ENCODE measurements around the gene TMED6. TPM values are rescaled to one million over a fixed set of nuclear protein-coding genes. Genes with fewer than 3 reads are reported as not detected.
A peak's percentile ranks its signal among the peaks of the same experiment; 100 is the strongest.
"Not testable (repeated sequence)": the region's sequence is repeated elsewhere in the genome, so short reads cannot be mapped to it uniquely, and the experiment has no call there.

TMED6 gene
- total RNA-seq, 1 donor from 2014 or later: not detected

- DNase-seq (ENCODE audit: low read depth in 2 of 2): not testable (repeated sequence)
Observed at GRCh38 chr16:69360070-69360469, 8.5 kb upstream of the TMED6 start.

- DNase-seq (ENCODE audit: low read depth in 2 of 2): no peak
Observed at GRCh38 chr16:69350536-69351133, 951 bp downstream of the TMED6 start.

GRCh38 chr16:69349536-69349935 is 2.0 kb downstream of the TMED6 start:
- DNase-seq (ENCODE audit: low read depth in 2 of 2): no peak

GRCh38 chr16:69348222-69348621 is 3.4 kb downstream of the TMED6 start:
- DNase-seq (ENCODE audit: low read depth in 2 of 2): no peak

GRCh38 chr16:69346683-69347082 is 4.9 kb downstream of the TMED6 start:
- DNase-seq (ENCODE audit: low read depth in 2 of 2): no peak

GRCh38 chr16:69345923-69346322 is 5.7 kb downstream of the TMED6 start:
- no peak for DNase-seq (ENCODE audit: low read depth in 2 of 2)

GRCh38 chr16:69344171-69344570 is 7.4 kb downstream of the TMED6 start:
- DNase-seq (ENCODE audit: low read depth in 2 of 2): no peak

- peak in 1 of 2 donors; percentile 9 for DNase-seq (ENCODE audit: low read depth in 2 of 2)
Observed at GRCh38 chr16:69340095-69340644, 11.4 kb downstream of the TMED6 start.

- DNase-seq (ENCODE audit: low read depth in 2 of 2): peak; percentile 97 to 98
Observed at GRCh38 chr16:69339289-69340094, 12.1 kb downstream of the TMED6 start, which contains the start of the genes COG8 and NIP7. COG8 (minus strand) TSS chr16:69339564; CDS start chr16:69339552, 12 bp downstream. NIP7 (plus strand) TSS chr16:69339772; CDS start chr16:69339830, 58 bp downstream.

- no peak for DNase-seq (ENCODE audit: low read depth in 2 of 2)
Observed at GRCh38 chr16:69338557-69339288, 12.9 kb downstream of the TMED6 start.

- no peak for DNase-seq (ENCODE audit: low read depth in 2 of 2)
Observed at GRCh38 chr16:69334696-69335095, 16.9 kb downstream of the TMED6 start.

- DNase-seq (ENCODE audit: low read depth in 2 of 2): peak; percentile 80 to 95
Observed at GRCh38 chr16:69330286-69331109, 21.1 kb downstream of the TMED6 start, which contains the start of gene PDF. PDF (minus strand) TSS chr16:69330588; CDS start chr16:69330570, 18 bp downstream.

GRCh38 chr16:69329369-69330285 is 22.0 kb downstream of the TMED6 start:
- DNase-seq (ENCODE audit: low read depth in 2 of 2): no peak

GRCh38 chr16:69328854-69329316 is 22.7 kb downstream of the TMED6 start:
- peak in 1 of 2 donors; percentile 9 for DNase-seq (ENCODE audit: low read depth in 2 of 2)

- no peak for DNase-seq (ENCODE audit: low read depth in 2 of 2)
Observed at GRCh38 chr16:69327585-69328310, 23.8 kb downstream of the TMED6 start.

GRCh38 chr16:69326172-69326873 is 25.3 kb downstream of the TMED6 start:
- DNase-seq (ENCODE audit: low read depth in 2 of 2): peak; percentile 22 to 73

GRCh38 chr16:69325784-69326171 is 25.8 kb downstream of the TMED6 start:
- no peak for DNase-seq (ENCODE audit: low read depth in 2 of 2)

- no peak for DNase-seq (ENCODE audit: low read depth in 2 of 2)
Observed at GRCh38 chr16:69324585-69325253, 26.9 kb downstream of the TMED6 start.

Measured in dermis microvascular lymphatic vessel endothelial cell (primary cell).